GM12891 (cell line): ENCODE results near the gene NAP1L2.

Experiments
- PAX5 ChIP-seq: IDR thresholded peaks from 2 replicates; pipeline ENCODE4 v1.6.1; 2011; ENCODE audit warnings: low read length, moderate library complexity, mild to moderate bottlenecking; ENCODE audit not compliant: insufficient read depth, severe bottlenecking
- POLR2A ChIP-seq: IDR thresholded peaks from 2 replicates; pipeline ENCODE4 v1.6.1; 2011; ENCODE audit warnings: low read depth, low read length, control low read depth
- POLR2AphosphoS5 ChIP-seq: IDR thresholded peaks from 2 replicates; pipeline ENCODE4 v1.6.1; 2011; ENCODE audit warnings: low read depth, low read length, control low read depth
- POU2F2 ChIP-seq: IDR thresholded peaks from 2 replicates; pipeline ENCODE4 v1.6.1; 2011; ENCODE audit warnings: low read depth, mild to moderate bottlenecking, control low read depth, low read length, moderate library complexity
- SPI1 ChIP-seq: IDR thresholded peaks from 2 replicates; pipeline ENCODE4 v1.6.1; 2011; ENCODE audit warnings: low read depth, low read length, control low read depth
- TAF1 ChIP-seq: IDR thresholded peaks from 2 replicates; pipeline ENCODE4 v1.6.1; 2011; ENCODE audit warnings: low read depth, low read length, control low read depth

DNA sequence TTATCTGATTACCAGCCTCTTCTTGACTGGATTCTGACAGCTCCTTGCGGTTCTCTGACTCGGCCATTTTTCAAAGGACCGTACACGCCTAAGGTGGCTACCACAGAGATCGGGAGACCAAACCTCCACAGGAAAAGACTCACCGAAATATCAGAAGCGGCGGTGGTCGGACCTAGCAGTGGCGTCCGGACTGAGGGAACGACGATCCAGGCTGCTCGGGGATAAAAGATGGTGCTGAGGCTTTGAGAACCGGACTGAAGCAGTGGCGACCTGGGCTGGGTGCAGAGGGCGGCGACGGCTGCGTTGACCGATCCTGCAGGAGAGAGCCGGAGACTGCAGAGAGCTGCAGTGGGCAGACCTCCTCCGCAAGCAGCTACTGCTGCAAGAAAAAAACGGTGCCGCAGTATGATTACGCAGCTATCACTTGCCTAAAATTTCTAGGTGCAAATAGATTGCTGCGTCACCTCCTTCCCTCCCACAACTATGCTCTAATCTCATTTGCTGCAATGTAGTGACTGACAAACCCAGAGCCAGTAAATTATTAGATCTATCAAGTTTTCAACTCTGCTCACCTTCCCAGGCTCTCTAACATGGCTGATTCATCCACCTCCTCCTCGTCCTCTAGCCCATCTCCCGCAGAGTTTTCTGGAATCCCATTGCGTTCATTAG lies at the start of gene NAP1L2:
- TF ChIP-seq POLR2AphosphoS5 (no peak), POLR2A (no peak), TAF1 (no peak), PAX5 (no peak), POU2F2 (no peak), SPI1 (no peak)
